Mesothelial cell of epicardium (in vitro differentiated cells): Measurements from ENCODE around the gene VSTM4. TPM values are rescaled to one million over a fixed set of nuclear protein-coding genes. Genes with fewer than 3 reads are reported as not detected.

Experiments
- DNase-seq, 2 experiments: peaks; one replicate each; pipeline ENCODE4 v3.0.0; 2021; ENCODE audit warnings: low spot score in 2 of 2; ENCODE audit not compliant: unreplicated experiment in 2 of 2
- H3K27ac Mint-ChIP-seq: 2 replicates; pipeline ENCODE4 v1.8.0; 2021; ENCODE audit warnings: mixed read lengths
- H3K27me3 Mint-ChIP-seq: 2 replicates; pipeline ENCODE4 v1.8.0; 2021; ENCODE audit warnings: low read depth, mixed read lengths
- H3K36me3 Mint-ChIP-seq: 2 replicates; pipeline ENCODE4 v1.8.0; 2021; ENCODE audit warnings: mixed read lengths
- H3K4me1 Mint-ChIP-seq: 2 replicates; pipeline ENCODE4 v1.8.0; 2021; ENCODE audit warnings: mixed read lengths
- H3K4me3 Mint-ChIP-seq: 2 replicates; pipeline ENCODE4 v1.8.0; 2021; ENCODE audit warnings: mild to moderate bottlenecking, moderate library complexity, mixed read lengths
- H3K9me3 Mint-ChIP-seq: 2 replicates; pipeline ENCODE4 v1.8.0; 2021; ENCODE audit warnings: mixed read lengths
- total RNA-seq: library from RNA; stranded (reverse); gene quantifications from 3 replicates; pipeline ENCODE4 v1.2.1, GENCODE V29; 2021
- TF ChIP-seq, protein P1 (sequence below): fragments of 200-600 bp; sonication (generic); IDR thresholded peaks from one replicate; pipeline ENCODE4 v1.5.0; 2021; ENCODE audit warnings: antibody characterized with exemption; ENCODE audit not compliant: unreplicated experiment

Gene VSTM4
- total RNA-seq, 1 donor from 2014 or later, result 3.5 TPM

DNA sequence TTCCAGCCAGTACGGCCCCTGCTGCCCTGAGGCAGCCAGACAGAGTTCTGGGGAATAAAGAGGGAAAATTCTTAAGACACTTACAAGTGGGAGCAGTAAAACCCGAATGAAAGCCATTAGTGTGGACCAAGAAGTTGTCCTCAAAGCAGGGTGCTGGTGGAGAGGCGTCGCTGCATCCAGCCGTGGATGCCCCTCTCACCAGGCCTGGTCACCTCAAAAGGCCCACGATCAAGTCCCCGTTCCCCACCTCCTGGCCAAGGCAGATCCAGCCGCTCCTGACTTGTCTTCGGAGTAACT, 656 bp downstream of the VSTM4 start:
- TF ChIP-seq, protein P1, sequence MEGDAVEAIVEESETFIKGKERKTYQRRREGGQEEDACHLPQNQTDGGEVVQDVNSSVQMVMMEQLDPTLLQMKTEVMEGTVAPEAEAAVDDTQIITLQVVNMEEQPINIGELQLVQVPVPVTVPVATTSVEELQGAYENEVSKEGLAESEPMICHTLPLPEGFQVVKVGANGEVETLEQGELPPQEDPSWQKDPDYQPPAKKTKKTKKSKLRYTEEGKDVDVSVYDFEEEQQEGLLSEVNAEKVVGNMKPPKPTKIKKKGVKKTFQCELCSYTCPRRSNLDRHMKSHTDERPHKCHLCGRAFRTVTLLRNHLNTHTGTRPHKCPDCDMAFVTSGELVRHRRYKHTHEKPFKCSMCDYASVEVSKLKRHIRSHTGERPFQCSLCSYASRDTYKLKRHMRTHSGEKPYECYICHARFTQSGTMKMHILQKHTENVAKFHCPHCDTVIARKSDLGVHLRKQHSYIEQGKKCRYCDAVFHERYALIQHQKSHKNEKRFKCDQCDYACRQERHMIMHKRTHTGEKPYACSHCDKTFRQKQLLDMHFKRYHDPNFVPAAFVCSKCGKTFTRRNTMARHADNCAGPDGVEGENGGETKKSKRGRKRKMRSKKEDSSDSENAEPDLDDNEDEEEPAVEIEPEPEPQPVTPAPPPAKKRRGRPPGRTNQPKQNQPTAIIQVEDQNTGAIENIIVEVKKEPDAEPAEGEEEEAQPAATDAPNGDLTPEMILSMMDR, result no peak
- no peaks in the 10 kb centered on the region for H3K36me3 Mint-ChIP-seq
- peak overlapping the region; percentile 70 for H3K4me3 Mint-ChIP-seq
- DNase-seq, result no peak
- peaks cover 79% of the 10 kb centered on the region for H3K27me3 Mint-ChIP-seq
- H3K9me3 Mint-ChIP-seq, result no peaks in the 10 kb centered on the region
- H3K27ac Mint-ChIP-seq, result peak overlapping the region; percentile 79
- peaks cover 7% of the 10 kb centered on the region for H3K4me1 Mint-ChIP-seq

DNA sequence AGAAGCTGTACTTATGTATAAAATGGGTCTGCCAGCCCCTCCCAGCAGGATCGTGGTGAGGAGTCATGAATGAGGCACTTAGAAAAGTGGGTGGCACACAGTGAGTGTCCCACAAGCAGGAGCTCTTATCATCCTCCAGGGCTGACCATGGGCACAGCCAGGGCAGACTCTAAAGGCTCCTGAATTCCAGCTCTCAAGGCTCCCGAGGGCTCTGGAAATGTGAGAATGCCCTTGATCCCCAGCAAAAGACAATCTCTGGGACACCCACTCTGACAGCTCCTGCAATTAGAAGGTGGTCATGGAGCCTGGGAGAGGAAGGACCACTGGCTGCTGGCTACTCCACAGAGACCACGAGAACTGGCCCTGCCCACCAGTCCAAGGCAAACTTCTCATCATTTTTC, 1.6 kb downstream of the VSTM4 start:
- H3K27ac Mint-ChIP-seq, result no peak overlapping the region
- H3K4me1 Mint-ChIP-seq, result peaks cover 7% of the 10 kb centered on the region
- peak in 1 of 2 experiments; percentile 26 for DNase-seq
- H3K4me3 Mint-ChIP-seq, result peak overlapping the region; percentile 4
- H3K36me3 Mint-ChIP-seq, result no peaks in the 10 kb centered on the region
- H3K9me3 Mint-ChIP-seq, result no peaks in the 10 kb centered on the region
- H3K27me3 Mint-ChIP-seq, result peaks cover 73% of the 10 kb centered on the region
- TF ChIP-seq, protein P1, result no peak

DNA sequence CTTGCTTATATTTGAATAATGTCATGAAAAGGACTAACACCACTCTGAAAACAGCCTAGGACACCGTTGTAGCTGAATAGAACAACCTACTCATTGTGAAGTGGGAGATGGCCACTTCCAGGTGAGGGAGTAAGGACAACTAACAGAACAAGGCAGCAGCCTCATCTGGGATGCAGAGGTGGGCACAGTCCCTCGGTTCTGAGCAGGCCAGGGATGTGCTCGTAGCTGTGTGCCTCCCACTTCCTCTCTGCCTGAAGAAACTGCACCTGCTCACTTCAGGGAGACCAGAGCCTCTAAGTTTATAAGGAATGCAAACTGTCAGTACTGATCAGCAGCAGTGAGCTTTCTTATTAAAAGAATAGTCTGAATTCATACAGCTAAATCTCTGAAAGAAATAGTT, 2.5 kb downstream of the VSTM4 start:
- TF ChIP-seq, protein P1, result no peak
- Mint-ChIP-seq H3K4me1 (peaks cover 7% of the 10 kb centered on the region), H3K36me3 (no peaks in the 10 kb centered on the region), H3K9me3 (no peaks in the 10 kb centered on the region), H3K27me3 (peaks cover 65% of the 10 kb centered on the region), H3K4me3 (no peak overlapping the region), H3K27ac (no peak overlapping the region)
- DNase-seq, result peak in 1 of 2 experiments; percentile 24

DNA sequence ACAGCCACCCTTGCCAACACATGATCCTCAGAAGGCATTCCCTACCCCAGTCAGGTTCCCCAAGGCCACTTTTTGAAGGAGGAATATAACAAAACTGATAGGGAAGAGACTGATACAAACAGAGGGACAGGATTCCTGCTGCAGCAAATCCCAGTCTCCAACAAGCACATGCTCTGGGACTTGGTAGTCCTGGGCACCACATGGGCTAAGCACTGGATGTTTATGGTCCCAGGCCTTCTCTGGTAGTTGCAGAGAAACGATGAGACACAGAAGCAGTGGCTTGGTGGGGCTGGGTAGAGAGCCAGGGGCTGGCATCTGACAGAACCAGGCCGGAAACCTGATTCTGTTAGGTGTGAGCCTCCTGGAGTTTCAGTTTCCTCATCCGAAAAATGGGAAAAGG, 3.2 kb downstream of the VSTM4 start:
- peaks cover 57% of the 10 kb centered on the region for H3K27me3 Mint-ChIP-seq
- H3K9me3 Mint-ChIP-seq, result no peaks in the 10 kb centered on the region
- H3K4me3 Mint-ChIP-seq, result no peak overlapping the region

DNA sequence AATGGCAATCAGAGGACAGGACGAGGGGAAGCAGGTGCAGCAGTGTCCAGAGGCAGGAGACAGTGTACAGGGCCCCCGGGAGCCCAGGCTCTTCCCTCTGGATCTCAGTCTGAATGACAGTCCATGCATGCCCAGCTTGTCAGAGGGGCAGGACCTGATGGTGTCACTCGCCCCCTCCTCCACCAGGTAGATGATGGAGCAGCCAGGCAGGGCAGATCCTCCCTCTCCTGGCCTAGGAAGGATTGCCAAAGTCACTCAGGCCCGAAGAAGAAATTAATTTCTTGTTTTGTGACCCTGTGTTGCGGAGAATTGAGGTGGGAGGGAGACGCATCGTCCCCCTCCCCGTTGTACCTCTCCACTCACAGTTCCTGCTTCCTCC, 4.0 kb downstream of the VSTM4 start:
- no peak overlapping the region for H3K27ac Mint-ChIP-seq
- H3K9me3 Mint-ChIP-seq, result no peaks in the 10 kb centered on the region

More for the DNA sequence above, 3.2 kb downstream of the VSTM4 start:
- DNase-seq, result peak in 1 of 2 experiments; percentile 7
- peaks cover 7% of the 10 kb centered on the region for H3K4me1 Mint-ChIP-seq
- TF ChIP-seq, protein P1, result no peak
- H3K27ac Mint-ChIP-seq, result no peak overlapping the region
- no peaks in the 10 kb centered on the region for H3K36me3 Mint-ChIP-seq

More for the DNA sequence above, 4.0 kb downstream of the VSTM4 start:
- Mint-ChIP-seq H3K4me3 (no peak overlapping the region), H3K36me3 (no peaks in the 10 kb centered on the region), H3K4me1 (peaks cover 7% of the 10 kb centered on the region), H3K27me3 (peaks cover 50% of the 10 kb centered on the region)
- peak in 1 of 2 experiments; percentile 14 for DNase-seq
- TF ChIP-seq, protein P1, result no peak
